Midbrain (tissue), 1 donor: ENCODE measurements around the gene CAMK1D.
"Not testable (repeated sequence)": the region's sequence is repeated elsewhere in the genome, so short reads cannot be mapped to it uniquely, and the experiment has no call there.

ENCODE experiments used
- DNase-seq: peaks from one replicate; lab custom pipeline; 2025; lab: John Stamatoyannopoulos, UW

CAMK1D gene

GRCh38 chr10:12431151-12432101, 82.1 kb downstream of the CAMK1D start:
- DNase-seq = no peak

GRCh38 chr10:12432402-12433189, 83.2 kb downstream of the CAMK1D start:
- DNase-seq = no peak

- DNase-seq = no peak
Observed at GRCh38 chr10:12434277-12434676, 84.9 kb downstream of the CAMK1D start.

- not testable (repeated sequence) for DNase-seq
Observed at GRCh38 chr10:12434677-12435076, 85.3 kb downstream of the CAMK1D start.

- no peak for DNase-seq
Observed at GRCh38 chr10:12435348-12435747, 86.0 kb downstream of the CAMK1D start.

DNA sequence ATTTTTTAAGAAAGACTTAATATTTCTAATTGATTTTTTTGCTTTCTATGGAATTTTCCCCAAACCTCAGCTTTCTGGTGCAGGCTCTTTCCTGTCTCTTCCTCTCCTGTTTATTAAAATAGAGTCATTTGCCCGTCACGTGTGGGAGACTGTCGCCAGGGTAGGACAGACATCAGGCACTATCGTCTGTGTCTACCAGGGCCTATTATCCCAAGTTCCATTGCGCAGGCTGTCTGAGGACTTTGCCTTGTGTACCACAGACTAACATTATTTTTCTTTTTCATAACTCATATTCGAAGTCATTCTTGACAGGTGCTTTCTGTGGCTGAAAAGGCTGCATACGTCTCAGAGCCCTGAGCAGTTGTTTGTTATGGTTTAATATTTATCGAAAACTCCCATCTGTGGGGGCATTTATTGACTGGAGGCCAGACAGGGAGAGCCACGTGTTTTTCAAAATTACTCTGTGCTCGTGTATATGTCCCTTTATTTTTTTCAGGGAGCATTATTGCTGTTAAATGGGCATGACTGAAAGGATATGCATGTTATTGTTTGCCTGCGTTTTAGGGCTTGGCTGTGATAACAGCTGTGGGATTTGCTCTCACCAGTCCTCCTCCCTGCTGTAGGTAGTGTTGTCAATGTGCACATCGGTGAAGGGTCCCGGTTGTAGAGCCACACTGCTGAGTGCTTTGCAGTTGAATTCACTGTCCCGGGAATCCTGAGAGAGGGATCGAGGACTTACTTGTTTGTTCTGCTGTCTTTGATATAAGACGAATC, 89.8 kb downstream of the CAMK1D start:
- DNase-seq = no peak

- not testable (repeated sequence) for DNase-seq
Observed at GRCh38 chr10:12439767-12440166, 90.4 kb downstream of the CAMK1D start.

DNA sequence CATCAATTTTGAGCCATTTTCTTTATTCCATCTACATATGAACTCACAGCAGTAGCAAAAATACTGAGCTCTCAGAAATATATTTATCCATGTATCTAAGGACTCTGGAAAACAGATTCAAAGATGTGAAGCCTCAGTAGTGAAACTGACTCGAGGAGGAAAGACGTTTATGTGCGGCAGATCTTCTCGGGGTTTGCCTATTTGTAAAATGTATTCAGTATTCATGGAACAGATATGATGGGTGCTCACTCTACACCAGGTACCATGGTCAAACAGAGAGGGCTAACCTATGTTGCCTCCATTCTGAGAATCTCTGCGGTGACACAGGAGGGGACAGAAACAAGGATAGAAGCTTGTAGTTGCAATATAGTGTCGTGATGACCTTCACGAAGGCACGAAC, 93.7 kb downstream of the CAMK1D start:
- DNase-seq = no peak

DNA sequence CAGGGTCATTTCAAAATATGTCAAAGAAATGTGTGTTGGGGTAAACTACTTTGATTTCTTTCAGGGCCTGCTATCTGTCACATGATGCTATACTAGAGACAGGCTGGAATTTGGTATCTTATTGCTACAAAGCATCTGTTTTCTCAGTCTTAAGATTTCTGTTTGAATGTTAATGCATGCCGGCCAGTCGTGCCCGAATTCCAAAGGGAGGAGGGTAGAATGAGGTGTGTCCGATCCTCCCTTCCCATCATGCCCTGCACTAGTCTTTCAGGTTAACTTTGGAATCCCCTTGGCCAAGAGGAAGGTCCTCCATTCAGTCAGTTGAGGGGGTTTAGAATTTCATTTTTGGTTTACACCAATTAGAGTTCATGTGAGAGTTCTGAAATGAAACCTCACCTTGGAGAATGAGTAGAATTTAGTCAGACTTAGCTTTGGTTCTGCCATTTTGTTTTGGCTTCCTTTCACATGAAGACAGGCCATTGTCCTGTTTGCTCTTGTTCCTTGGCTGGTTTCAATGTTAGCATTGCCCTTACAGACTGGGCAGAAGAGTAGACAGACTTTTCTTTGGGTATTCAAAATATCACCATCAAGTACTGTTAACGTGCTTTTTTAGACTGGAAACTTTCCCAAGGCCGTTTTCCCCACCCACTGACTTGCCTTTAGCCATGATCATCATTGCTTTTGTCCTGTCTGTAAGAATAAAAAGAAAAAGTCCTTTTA, 95.8 kb downstream of the CAMK1D start:
- DNase-seq = no peak

DNA sequence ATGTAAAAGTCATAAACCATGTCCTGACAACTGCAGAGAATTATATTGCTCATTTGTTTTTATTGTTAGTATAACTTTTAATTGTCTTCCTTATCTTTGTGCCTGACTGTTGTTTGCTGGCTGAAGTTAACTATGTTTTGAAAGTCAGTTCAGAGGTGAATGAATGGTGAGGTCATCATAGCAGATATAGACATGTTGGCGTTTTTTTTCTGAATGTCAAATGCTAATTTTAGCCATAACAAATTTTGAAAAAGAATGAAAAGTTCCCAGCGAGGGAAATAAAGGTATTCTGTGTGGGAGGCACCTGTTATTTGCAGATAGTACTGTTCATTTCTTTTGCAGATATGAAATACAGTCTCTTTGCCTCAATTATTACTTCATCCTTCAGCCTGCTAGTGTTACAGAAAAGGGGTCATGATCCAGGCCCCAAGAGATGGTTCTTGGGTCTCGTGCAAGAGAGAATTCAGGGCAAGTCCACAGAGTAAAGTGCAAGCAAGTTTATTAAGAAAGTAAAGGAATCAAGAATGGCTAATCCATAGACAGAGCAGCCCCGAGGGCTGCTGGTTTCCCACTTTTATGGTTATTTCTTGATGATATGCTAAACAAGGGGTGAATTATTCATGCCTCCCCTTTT, 96.5 kb downstream of the CAMK1D start:
- no peak for DNase-seq

- DNase-seq = no peak
Observed at GRCh38 chr10:12448340-12448728, 99.0 kb downstream of the CAMK1D start.

DNA sequence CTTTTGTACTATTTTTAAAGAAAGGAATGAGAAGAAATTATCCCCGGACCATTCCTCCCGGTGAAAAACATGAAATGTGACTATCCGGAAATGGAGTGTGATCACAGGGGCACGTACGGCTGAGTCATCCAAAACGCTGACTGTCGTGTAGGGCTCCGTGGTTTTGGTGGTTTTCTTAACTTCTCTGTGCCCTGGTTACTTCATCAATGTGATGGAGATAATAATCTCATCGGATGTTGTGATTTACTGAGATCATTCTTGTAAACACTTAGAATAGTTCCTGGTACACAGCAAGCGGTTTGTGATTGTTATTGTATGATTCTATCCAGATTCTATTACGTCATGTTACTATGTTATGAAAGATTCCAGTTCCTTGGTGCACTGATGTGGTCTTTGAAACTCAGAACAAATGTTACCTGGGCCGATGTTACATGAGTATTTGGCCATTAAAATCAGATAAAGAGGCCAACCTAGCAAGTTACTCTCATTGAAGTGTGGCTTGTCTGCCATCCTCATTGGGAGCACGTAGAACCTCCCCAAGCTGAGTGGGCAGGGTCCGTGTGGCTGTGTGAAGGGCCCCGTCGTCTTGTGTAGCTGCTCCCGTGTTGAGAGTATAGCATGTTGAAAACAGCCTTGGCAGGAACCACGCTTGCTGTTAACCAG, 99.5 kb downstream of the CAMK1D start:
- no peak for DNase-seq

- DNase-seq = no peak
Observed at GRCh38 chr10:12455318-12455717, 106.0 kb downstream of the CAMK1D start.

DNA sequence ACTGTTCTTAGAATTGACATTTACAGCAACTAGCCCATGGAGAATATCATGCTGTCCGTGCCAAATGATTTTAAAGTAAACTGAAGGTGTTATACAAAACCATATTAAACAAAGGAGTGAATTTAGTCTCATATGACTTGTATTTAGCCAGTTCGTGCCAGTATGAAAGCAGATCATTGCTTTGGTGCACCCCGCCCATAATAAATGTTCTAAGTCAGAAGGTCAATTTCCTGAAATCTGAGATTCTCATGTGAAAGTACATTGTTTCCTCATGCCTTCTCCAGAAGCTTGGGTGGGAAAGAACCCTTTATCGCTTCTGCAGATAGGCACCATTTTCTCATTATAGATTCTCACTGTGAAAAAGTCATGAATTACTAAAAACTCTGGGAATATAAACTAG, 106.4 kb downstream of the CAMK1D start:
- DNase-seq = no peak

DNA sequence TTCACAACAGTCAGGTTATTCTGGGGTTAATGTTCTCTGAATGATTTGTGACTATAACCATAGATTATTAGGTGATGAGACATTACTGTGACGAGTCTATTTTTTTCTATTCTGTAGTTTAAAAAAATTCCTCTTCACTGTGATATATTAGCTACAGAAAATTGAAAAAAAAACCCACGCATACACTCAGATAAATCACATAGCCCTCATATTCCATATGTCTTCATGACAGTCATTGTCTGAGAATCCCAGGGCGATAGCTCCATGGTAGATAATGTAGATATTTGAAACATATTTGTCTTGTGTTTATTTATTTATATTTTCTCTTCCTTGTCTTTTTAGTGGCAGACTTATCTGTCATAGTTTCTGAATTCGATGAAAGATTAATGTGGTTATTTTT, 110.0 kb downstream of the CAMK1D start:
- DNase-seq = no peak

DNA sequence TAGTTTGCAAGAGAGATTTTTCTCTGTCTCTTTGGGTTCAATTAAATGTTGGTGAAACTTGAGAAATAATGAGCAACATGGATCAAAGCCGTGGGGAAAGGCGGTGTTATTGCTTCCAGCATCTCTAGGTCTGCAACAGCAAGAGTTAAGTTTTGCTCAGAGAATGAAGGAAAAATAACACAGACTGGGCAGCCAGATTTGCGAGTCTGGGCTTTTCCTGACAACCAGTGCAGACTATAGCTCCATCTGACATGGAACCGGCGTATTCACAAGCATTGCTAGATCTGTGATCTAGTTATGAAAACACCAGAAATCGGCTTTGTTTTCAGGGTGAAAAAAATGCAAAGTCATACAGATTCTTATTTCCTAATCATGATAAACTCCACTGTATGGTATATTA, 110.4 kb downstream of the CAMK1D start:
- no peak for DNase-seq

DNA sequence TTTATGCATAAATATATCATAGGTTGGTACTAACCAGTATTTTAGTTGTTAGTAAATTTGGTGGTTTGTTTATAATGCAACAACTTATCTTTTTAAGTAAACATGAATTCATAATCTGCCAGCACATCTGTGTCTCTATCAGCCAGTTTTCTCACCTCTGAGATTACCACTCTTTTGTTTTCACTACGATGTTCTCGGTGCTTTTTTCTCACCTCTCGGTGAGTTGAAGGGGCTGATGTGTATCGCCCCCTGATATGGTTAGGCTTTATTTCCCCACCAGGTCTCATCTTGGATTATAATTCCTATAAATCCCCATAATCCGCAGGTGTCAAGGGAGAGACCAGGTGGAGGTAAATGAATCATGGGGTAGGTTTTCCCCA, 114.1 kb downstream of the CAMK1D start:
- DNase-seq = no peak

DNA sequence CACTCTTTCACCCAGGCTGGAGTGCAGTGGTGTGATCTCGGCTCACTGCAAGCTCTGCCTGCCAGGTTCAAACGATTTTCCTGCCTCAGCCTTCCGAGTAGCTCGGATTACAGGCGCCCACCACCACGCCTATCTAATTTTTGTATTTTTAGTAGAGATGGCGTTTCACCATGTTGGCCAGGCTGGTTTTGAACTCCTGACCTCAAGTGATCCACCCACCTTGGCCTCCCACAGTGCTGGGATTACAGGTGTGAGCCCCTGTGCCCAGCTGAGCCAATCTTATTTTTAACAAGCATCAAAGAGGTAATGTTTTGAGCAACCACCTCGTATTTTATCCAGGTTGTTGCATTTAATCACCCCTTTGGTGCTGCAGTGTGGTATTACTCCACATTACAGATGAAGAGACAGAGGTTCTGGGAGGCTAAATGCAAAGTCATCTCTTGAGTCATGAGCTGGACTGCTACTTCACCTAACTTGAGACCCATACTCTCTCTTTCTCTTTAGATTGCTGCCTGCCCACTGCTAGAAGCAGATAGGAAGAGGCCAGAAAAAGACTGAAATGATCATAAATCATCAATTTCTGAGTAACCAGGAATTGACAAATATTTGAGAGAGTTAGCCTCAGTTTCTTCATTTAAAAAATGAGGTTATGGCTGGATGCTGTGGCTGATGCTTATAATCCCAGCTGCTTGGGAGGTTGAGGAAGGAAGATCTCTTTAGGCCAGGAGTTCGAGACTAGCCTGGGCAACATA, 116.2 kb downstream of the CAMK1D start:
- no peak for DNase-seq

GRCh38 chr10:12466704-12467305, 117.5 kb downstream of the CAMK1D start:
- DNase-seq = no peak
